Keratinocyte (primary cell): ENCODE measurements around the gene AFF2.

Experiments
- CTCF ChIP-seq, 3 experiments: IDR thresholded peaks in 1 of 3; conservative IDR thresholded peaks in 1 of 3; optimal IDR thresholded peaks in 1 of 3; 2 replicates in 2 of 3; 3 replicates in 1 of 3; pipeline versions ENCODE3 to v1.5.1; 2011; ENCODE audit warnings: low read length in 3 of 3, mild to moderate bottlenecking in 3 of 3, moderate library complexity in 2 of 3, control low read depth in 1 of 3, inconsistent platforms in 1 of 3; ENCODE audit not compliant: insufficient read depth in 2 of 3; ENCODE audit errors: extremely low read depth in 1 of 3
- EZH2 ChIP-seq: IDR thresholded peaks from one replicate; pipeline ENCODE4 v1.6.1; 2012; ENCODE audit warnings: inconsistent platforms, mild to moderate bottlenecking, low read length, moderate library complexity

DNA sequence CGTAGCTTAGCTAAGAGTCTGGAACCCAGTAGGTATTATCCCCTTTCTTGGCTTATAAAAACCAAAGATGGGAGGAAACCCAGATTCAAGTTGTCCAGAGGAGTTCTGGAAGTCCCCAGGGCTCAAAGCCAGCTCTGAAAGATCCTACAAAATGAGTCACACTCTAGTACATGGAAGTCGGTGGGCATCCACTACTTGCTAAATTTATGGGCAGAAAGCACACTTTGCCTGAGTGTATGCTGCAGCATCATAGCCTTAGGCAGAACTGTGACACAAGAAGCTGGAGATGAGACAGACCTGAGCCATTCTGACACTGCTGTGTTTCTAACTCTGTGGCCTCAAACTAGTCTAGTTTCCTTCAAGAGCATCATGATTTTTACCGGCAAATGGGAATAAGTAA lies 429.3 kb downstream of the AFF2 start:
- TF ChIP-seq CTCF (optimal IDR thresholded peaks at IDR 0.05 in 1 of 3, IDR thresholded peaks at IDR 0.05 in 1 of 3, conservative IDR thresholded peaks at IDR 0.05 in 1 of 3; ENCODE audit: extremely low read depth in 1 of 3, insufficient read depth in 2 of 3, low read length in 3 of 3) = no peak
- TF ChIP-seq EZH2 = no peak
